Glutamatergic neuron (in vitro differentiated cells): ENCODE data around the gene RIN2. TPM values are rescaled to one million over a fixed set of nuclear protein-coding genes. Genes with fewer than 3 reads are reported as not detected.

Experiments
- DNase-seq: peaks from one replicate; pipeline ENCODE4 v3.0.0; 2022
- H3K27ac Mint-ChIP-seq: one replicate; pipeline ENCODE4 v1.8.0; 2020; ENCODE audit warnings: mild to moderate bottlenecking, mixed read lengths, inconsistent platforms; ENCODE audit not compliant: unreplicated experiment
- H3K27me3 Mint-ChIP-seq: one replicate; pipeline ENCODE4 v1.8.0; 2020; ENCODE audit warnings: mild to moderate bottlenecking, moderate library complexity, mixed read lengths, inconsistent platforms; ENCODE audit not compliant: unreplicated experiment
- H3K36me3 Mint-ChIP-seq: one replicate; pipeline ENCODE4 v1.8.0; 2020; ENCODE audit warnings: mild to moderate bottlenecking, mixed read lengths, inconsistent platforms; ENCODE audit not compliant: unreplicated experiment
- H3K4me1 Mint-ChIP-seq: one replicate; pipeline ENCODE4 v1.8.0; 2020; ENCODE audit warnings: mild to moderate bottlenecking, low read depth, mixed read lengths, inconsistent platforms; ENCODE audit not compliant: unreplicated experiment
- H3K4me3 Mint-ChIP-seq: one replicate; pipeline ENCODE4 v1.8.0; 2020; ENCODE audit warnings: mild to moderate bottlenecking, mixed read lengths, inconsistent platforms; ENCODE audit not compliant: unreplicated experiment
- H3K9me3 Mint-ChIP-seq: one replicate; pipeline ENCODE4 v1.8.0; 2020; ENCODE audit warnings: mild to moderate bottlenecking, moderate library complexity, mixed read lengths, inconsistent platforms; ENCODE audit not compliant: unreplicated experiment
- total RNA-seq: library from RNA; stranded (reverse); fragmentation: NEBNext Ultra II Directional; extraction: Animal tissue kit (Norgen Biotek cat#: 25700); gene quantifications from one replicate; pipeline ENCODE4 v1.2.1, GENCODE V29; 2021; ENCODE audit not compliant: unreplicated experiment
- TF ChIP-seq, protein P1 (sequence below): fragments of 200-600 bp; sonication (generic); IDR thresholded peaks from one replicate; pipeline ENCODE4 v1.5.0; 2021; ENCODE audit not compliant: partially characterized antibody, unreplicated experiment

The RIN2 gene
- total RNA-seq, 1 donor from 2014 or later: 108 TPM

DNA sequence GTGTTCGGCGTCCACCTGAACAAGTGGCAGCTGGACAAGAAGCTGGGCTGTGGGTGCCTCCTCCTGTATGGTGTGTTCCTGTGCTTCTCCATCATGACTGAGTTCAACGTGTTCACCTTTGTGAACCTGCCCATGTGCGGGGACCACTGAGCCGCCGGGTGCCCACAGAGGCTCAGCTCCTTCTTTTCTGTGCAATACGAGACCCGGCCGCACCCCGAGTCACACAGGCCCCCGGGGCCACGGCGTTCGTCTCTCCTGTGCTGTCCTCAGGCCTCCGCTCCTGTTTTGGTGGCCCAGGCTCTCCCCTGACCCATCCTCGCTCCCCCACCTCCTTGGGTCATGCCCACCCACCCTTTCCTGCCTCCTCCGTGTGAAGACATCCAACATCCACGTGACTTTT lies 37.1 kb upstream of the RIN2 start:
- Mint-ChIP-seq H3K4me1 (no peaks in the 10 kb centered on the region), H3K36me3 (peaks cover 13% of the 10 kb centered on the region), H3K27me3 (no peaks in the 10 kb centered on the region), H3K4me3 (no peak overlapping the region), H3K9me3 (peaks cover 4% of the 10 kb centered on the region), H3K27ac (no peak overlapping the region)
- TF ChIP-seq, protein P1, sequence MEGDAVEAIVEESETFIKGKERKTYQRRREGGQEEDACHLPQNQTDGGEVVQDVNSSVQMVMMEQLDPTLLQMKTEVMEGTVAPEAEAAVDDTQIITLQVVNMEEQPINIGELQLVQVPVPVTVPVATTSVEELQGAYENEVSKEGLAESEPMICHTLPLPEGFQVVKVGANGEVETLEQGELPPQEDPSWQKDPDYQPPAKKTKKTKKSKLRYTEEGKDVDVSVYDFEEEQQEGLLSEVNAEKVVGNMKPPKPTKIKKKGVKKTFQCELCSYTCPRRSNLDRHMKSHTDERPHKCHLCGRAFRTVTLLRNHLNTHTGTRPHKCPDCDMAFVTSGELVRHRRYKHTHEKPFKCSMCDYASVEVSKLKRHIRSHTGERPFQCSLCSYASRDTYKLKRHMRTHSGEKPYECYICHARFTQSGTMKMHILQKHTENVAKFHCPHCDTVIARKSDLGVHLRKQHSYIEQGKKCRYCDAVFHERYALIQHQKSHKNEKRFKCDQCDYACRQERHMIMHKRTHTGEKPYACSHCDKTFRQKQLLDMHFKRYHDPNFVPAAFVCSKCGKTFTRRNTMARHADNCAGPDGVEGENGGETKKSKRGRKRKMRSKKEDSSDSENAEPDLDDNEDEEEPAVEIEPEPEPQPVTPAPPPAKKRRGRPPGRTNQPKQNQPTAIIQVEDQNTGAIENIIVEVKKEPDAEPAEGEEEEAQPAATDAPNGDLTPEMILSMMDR: no peak
- no peak for DNase-seq

DNA sequence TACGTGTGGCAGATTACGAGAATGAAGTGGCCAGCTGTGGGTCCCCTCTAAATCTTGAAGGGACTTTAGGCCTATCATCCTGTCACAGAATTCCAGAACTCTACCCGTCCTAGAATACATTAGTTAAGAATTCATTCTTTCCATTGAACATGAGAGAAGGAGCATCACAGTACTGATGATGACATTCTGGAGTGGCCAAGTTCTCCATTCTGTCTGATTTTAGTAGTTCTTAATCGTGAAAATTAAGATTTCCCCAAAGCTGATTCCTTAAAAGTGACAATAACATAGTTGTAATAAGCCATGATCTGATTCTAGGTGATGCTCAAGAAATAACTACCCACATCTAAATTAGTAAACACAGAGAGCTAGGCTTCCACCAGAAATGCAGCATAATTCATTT lies 35.0 kb upstream of the RIN2 start:
- H3K36me3 Mint-ChIP-seq: peaks cover 13% of the 10 kb centered on the region
- peaks cover 4% of the 10 kb centered on the region for H3K9me3 Mint-ChIP-seq
- H3K27me3 Mint-ChIP-seq: peaks cover 2% of the 10 kb centered on the region
- H3K4me1 Mint-ChIP-seq: no peaks in the 10 kb centered on the region
- TF ChIP-seq, protein P1: no peak
- no peak overlapping the region for H3K27ac Mint-ChIP-seq
- DNase-seq: no peak
- no peak overlapping the region for H3K4me3 Mint-ChIP-seq

- Mint-ChIP-seq H3K9me3 (peaks cover 4% of the 10 kb centered on the region), H3K4me1 (no peaks in the 10 kb centered on the region), H3K36me3 (peaks cover 8% of the 10 kb centered on the region), H3K27ac (no peak overlapping the region), H3K27me3 (peaks cover 2% of the 10 kb centered on the region), H3K4me3 (no peak overlapping the region)
- DNase-seq: no peak
- TF ChIP-seq, protein P1: no peak
Observed at GRCh38 chr20:19723813-19724430, 34.1 kb upstream of the RIN2 start.

GRCh38 chr20:19725373-19725772 lies 32.7 kb upstream of the RIN2 start:
- peaks cover 4% of the 10 kb centered on the region for H3K36me3 Mint-ChIP-seq
- no peak for DNase-seq
- TF ChIP-seq, protein P1: no peak
- H3K9me3 Mint-ChIP-seq: no peaks in the 10 kb centered on the region
- H3K27ac Mint-ChIP-seq: no peak overlapping the region
- H3K4me3 Mint-ChIP-seq: no peak overlapping the region
- H3K27me3 Mint-ChIP-seq: peaks cover 2% of the 10 kb centered on the region
- H3K4me1 Mint-ChIP-seq: no peaks in the 10 kb centered on the region

DNA sequence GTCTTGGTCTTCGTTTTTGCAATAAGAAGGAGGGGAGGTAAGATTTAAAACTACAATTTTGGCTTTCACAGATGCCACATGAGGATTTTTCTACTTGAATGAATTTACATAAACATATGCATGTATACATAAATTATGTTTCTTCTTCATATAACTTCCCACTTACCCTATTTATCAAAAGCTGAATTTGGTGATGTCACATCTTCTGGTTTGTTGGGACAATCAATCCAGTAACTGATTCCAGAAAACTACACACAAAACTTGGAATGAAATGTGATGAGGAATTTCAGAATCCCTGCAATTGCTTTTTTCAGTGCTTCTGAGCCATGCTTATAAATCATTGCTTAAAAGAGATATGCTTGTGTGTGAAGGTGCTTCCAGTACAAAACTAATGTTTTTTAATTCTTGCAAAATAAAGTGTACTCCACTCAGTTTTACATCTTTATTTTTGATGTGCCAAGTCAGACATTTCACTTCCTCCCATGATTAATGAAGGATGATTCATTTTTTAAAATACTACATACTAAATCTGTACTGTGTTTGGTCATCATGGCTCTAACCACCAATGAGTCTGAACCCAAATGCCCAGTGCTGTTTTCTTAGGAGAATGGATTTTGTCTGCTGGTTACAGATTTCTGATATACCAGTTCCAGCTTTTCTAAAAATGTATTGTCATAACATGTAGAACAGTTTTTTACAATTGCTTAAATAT lies 32.1 kb upstream of the RIN2 start:
- peaks cover 2% of the 10 kb centered on the region for H3K27me3 Mint-ChIP-seq
- no peak for DNase-seq
- no peaks in the 10 kb centered on the region for H3K4me1 Mint-ChIP-seq
- TF ChIP-seq, protein P1: no peak
- no peak overlapping the region for H3K4me3 Mint-ChIP-seq
- H3K27ac Mint-ChIP-seq: no peak overlapping the region
- H3K36me3 Mint-ChIP-seq: peaks cover 4% of the 10 kb centered on the region
- no peaks in the 10 kb centered on the region for H3K9me3 Mint-ChIP-seq
